GM12878 (cell line): ENCODE measurements around the gene MUC20.

ENCODE experiments used
- EZH2 ChIP-seq: IDR thresholded peaks from 2 replicates; pipeline ENCODE4 v1.6.1; 2012; ENCODE audit warnings: low read depth, mild to moderate bottlenecking, control low read depth, inconsistent platforms, low read length, borderline replicate concordance; ENCODE audit not compliant: control insufficient read depth
- FOXM1 ChIP-seq: IDR thresholded peaks from 2 replicates; pipeline ENCODE4 v1.6.1; 2012; ENCODE audit warnings: low read depth, mild to moderate bottlenecking, inconsistent platforms, low read length, moderate library complexity
- HCFC1 ChIP-seq: fragments of 150-350 bp; IDR thresholded peaks from 2 replicates; pipeline ENCODE4 v1.6.1; 2014; ENCODE audit warnings: low read length
- POLR2A ChIP-seq: IDR thresholded peaks from 2 replicates; pipeline ENCODE4 v1.6.1; 2011; ENCODE audit warnings: low read depth, mild to moderate bottlenecking, low read length
- ZBED1 ChIP-seq: IDR thresholded peaks from 2 replicates; pipeline ENCODE4 v1.6.1; 2016; ENCODE audit warnings: borderline replicate concordance
- TF ChIP-seq, protein P1 (sequence below): IDR thresholded peaks from 2 replicates; pipeline ENCODE4 v1.6.1; 2011; ENCODE audit warnings: low read depth, mild to moderate bottlenecking, low read length, moderate library complexity, borderline replicate concordance; ENCODE audit errors: extremely low read depth
- TF ChIP-seq, protein P2 (sequence below), 3 experiments: IDR thresholded peaks in 2 of 3; conservative IDR thresholded peaks in 1 of 3; 2 replicates each; pipeline ENCODE4 v1.5.1; 2011; ENCODE audit warnings: low read depth in 3 of 3, low read length in 3 of 3, mild to moderate bottlenecking in 3 of 3, control low read depth in 2 of 3, moderate library complexity in 2 of 3, inconsistent platforms in 1 of 3, mixed read lengths in 1 of 3; ENCODE audit not compliant: control insufficient read depth in 2 of 3, insufficient read depth in 1 of 3; ENCODE audit errors: extremely low read depth in 1 of 3
- TF ChIP-seq, protein P3 (sequence below): IDR thresholded peaks from 2 replicates; pipeline ENCODE4 v1.6.1; 2012; ENCODE audit warnings: low read length, inconsistent platforms

DNA sequence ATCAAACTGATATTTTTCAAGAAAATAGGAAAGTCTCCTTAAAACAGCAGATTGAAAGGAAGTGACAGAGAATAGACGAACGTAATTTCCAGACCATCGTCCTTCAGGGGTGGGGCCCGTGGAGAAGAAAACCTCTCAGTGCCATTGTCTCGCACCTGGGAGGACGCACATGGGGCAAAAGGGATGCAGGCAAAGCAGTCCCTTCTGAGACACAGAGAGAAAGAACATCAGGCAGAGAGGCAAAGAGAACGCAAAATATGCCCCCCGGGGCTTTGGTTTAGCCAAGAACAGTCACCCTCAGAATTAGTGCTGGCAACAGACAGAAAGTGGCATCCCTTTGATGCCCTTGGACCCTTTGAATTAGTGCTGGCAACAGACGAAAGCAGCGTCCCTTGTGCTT, 37.0 kb downstream of the MUC20 start:
- TF ChIP-seq, protein P1, sequence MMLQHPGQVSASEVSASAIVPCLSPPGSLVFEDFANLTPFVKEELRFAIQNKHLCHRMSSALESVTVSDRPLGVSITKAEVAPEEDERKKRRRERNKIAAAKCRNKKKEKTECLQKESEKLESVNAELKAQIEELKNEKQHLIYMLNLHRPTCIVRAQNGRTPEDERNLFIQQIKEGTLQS: no peak
- TF ChIP-seq, protein P2, sequence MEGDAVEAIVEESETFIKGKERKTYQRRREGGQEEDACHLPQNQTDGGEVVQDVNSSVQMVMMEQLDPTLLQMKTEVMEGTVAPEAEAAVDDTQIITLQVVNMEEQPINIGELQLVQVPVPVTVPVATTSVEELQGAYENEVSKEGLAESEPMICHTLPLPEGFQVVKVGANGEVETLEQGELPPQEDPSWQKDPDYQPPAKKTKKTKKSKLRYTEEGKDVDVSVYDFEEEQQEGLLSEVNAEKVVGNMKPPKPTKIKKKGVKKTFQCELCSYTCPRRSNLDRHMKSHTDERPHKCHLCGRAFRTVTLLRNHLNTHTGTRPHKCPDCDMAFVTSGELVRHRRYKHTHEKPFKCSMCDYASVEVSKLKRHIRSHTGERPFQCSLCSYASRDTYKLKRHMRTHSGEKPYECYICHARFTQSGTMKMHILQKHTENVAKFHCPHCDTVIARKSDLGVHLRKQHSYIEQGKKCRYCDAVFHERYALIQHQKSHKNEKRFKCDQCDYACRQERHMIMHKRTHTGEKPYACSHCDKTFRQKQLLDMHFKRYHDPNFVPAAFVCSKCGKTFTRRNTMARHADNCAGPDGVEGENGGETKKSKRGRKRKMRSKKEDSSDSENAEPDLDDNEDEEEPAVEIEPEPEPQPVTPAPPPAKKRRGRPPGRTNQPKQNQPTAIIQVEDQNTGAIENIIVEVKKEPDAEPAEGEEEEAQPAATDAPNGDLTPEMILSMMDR (IDR thresholded peaks at IDR 0.05 in 2 of 3, conservative IDR thresholded peaks at IDR 0.05 in 1 of 3; ENCODE audit: control insufficient read depth in 2 of 3, extremely low read depth in 1 of 3, insufficient read depth in 1 of 3, low read depth in 3 of 3, low read length in 3 of 3): no peak
- TF ChIP-seq HCFC1 (no peak), EZH2 (no peak), ZBED1 (no peak), POLR2A (no peak), FOXM1 (no peak)
- TF ChIP-seq, protein P3, sequence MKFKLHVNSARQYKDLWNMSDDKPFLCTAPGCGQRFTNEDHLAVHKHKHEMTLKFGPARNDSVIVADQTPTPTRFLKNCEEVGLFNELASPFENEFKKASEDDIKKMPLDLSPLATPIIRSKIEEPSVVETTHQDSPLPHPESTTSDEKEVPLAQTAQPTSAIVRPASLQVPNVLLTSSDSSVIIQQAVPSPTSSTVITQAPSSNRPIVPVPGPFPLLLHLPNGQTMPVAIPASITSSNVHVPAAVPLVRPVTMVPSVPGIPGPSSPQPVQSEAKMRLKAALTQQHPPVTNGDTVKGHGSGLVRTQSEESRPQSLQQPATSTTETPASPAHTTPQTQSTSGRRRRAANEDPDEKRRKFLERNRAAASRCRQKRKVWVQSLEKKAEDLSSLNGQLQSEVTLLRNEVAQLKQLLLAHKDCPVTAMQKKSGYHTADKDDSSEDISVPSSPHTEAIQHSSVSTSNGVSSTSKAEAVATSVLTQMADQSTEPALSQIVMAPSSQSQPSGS: no peak
